Measurements from ENCODE around the gene NPHP4.

The NPHP4 gene

GRCh38 chr1:6003568-6004411, 11.6 kb upstream of the NPHP4 start:
- peak; percentile 18 for DNase-seq

GRCh38 chr1:6002714-6003501, 10.7 kb upstream of the NPHP4 start:
- DNase-seq, result no peak

- no peak for DNase-seq
Observed at GRCh38 chr1:6001992-6002576, 9.9 kb upstream of the NPHP4 start.

GRCh38 chr1:6000444-6001288, 8.4 kb upstream of the NPHP4 start:
- no peak for DNase-seq

GRCh38 chr1:5999711-6000443, 7.7 kb upstream of the NPHP4 start:
- DNase-seq, result no peak

GRCh38 chr1:5998906-5999301, 6.7 kb upstream of the NPHP4 start:
- no peak for DNase-seq

GRCh38 chr1:5998051-5998905, 6.1 kb upstream of the NPHP4 start:
- no peak for DNase-seq

GRCh38 chr1:5997316-5997715, 5.1 kb upstream of the NPHP4 start:
- DNase-seq, result no peak

- DNase-seq, result no peak
Observed at GRCh38 chr1:5996641-5997270, 4.5 kb upstream of the NPHP4 start.

GRCh38 chr1:5995871-5996630, 3.8 kb upstream of the NPHP4 start:
- no peak for DNase-seq

GRCh38 chr1:5994713-5995621, 2.7 kb upstream of the NPHP4 start:
- no peak for DNase-seq

GRCh38 chr1:5993556-5994491, 1.6 kb upstream of the NPHP4 start:
- DNase-seq, result no peak

- DNase-seq, result no peak
Observed at GRCh38 chr1:5992814-5993555, 760 bp upstream of the NPHP4 start.

- no peak for DNase-seq
Observed at GRCh38 chr1:5991381-5992025, 722 bp downstream of the NPHP4 start.

GRCh38 chr1:5990913-5991312, 1.3 kb downstream of the NPHP4 start:
- peak; percentile 39 for DNase-seq

- no peak for DNase-seq
Observed at GRCh38 chr1:5989731-5990271, 2.4 kb downstream of the NPHP4 start.
